ENCODE measurements around the gene C4orf50. TPM values are rescaled to one million over a fixed set of nuclear protein-coding genes. Genes with fewer than 3 reads are reported as not detected.

Gene C4orf50
- total and polyA plus RNA-seq, 2 of the 8 experiments (the other 6 are each of a cell fraction or from before 2014, with no cell fraction given): 0.08 to 0.22 TPM

DNA sequence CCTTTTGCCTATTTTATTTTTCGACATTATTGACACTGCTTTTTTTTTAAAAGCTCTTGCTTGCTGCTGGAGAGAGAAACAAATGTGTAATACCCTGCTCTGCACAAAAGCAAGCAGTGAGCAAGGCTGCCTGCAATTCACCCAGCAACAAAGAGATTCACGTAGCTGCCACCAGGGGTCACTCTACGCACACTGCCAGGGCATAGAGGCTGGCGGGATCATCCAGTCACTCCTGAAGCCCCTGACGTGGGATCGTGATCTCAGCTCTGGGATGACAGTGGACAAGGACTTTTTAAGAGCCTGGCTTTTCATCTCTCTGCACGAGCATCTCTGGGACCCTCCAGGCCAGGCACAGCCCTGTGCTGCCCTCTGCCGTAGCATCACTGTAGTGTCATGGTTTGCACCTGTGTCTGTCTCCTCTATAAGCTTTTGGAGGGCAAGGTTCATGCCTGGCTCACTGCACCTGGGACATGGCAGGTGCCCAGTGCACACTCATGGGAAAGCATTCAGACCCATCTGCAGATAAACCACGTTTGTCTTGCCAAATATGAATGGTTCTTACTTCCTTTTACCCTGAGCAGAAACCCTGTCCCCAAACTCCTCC is 19.8 kb downstream of the C4orf50 start:
- Histone ChIP-seq H3K79me1 (ENCODE audit: low read depth, low read length) (no peaks in the 10 kb centered on the region; the same call in 1 of the 2 replicates), H2BK120ac (replicated peaks; ENCODE audit: low read depth, low read length) (no peak overlapping the region), H3K4me3 (ENCODE audit: extremely low read depth in 1 of 4, insufficient read depth in 2 of 4, low read depth in 3 of 4, low read length in 4 of 4) (no peak overlapping the region), H3K18ac (ENCODE audit: extremely low read depth, low read length) (no peak overlapping the region), H2BK20ac (ENCODE audit: low read length) (no peak overlapping the region), H3K79me2 (ENCODE audit: control insufficient read depth in 1 of 2, insufficient read depth in 2 of 2, low read length in 2 of 2) (no peaks in the 10 kb centered on the region), H4K91ac (replicated peaks; ENCODE audit: insufficient read length, low read length) (no peak overlapping the region), H3K27ac (ENCODE audit: low read depth, low read length) (no peak overlapping the region), H4K8ac (ENCODE audit: extremely low read depth, insufficient read depth, low read length) (no peak overlapping the region), H3K27me3 (replicated peaks in 1 of 4; ENCODE audit: control insufficient read depth in 3 of 4, extremely low read depth in 1 of 4, insufficient read depth in 3 of 4, low read length in 3 of 4) (0 out of 7 replicates have a peak, but pooled peaks cover 0 to 1% (median 0%) of the 10 kb centered on the region in 4 experiments), H3K9ac (replicated peaks in 1 of 4; ENCODE audit: extremely low read depth in 1 of 4, low read depth in 3 of 4, low read length in 3 of 4) (no peak overlapping the region), H3K4me1 (replicated peaks in 1 of 4; ENCODE audit: control insufficient read depth in 3 of 4, insufficient read depth in 4 of 4, low read length in 3 of 4) (no peaks in the 10 kb centered on the region), H2BK15ac (ENCODE audit: low read length) (no peak overlapping the region), H3K36me3 (ENCODE audit: control insufficient read depth in 2 of 4, insufficient read depth in 4 of 4, low read length in 3 of 4) (no peaks in the 10 kb centered on the region), H4K5ac (ENCODE audit: insufficient read length, low read depth, low read length) (no peak overlapping the region), H3K9me3 (ENCODE audit: insufficient read depth in 2 of 2, low read depth in 1 of 2, low read length in 1 of 2) (no peaks in the 10 kb centered on the region), H3K23ac (ENCODE audit: insufficient read length) (no peak overlapping the region), H3K4me2 (ENCODE audit: insufficient read depth in 1 of 2, low read depth in 2 of 2, low read length in 2 of 2) (peak overlapping the region in 1 of 2 experiments; percentile 24; a peak in 1 of 4 replicates), H3K56ac (replicated peaks; ENCODE audit: insufficient read length, low read depth, low read length) (no peak overlapping the region), H3K14ac (ENCODE audit: insufficient read length) (no peak overlapping the region), H2AK5ac (ENCODE audit: low read depth, low read length) (no peak overlapping the region), H4K20me1 (replicated peaks in 1 of 2; ENCODE audit: control insufficient read depth in 1 of 2, insufficient read depth in 2 of 2, low read length in 2 of 2) (no peaks in the 10 kb centered on the region), H2BK5ac (ENCODE audit: low read depth, low read length) (no peak overlapping the region), H3K23me2 (ENCODE audit: low read depth, low read length) (peaks cover 3% of the 10 kb centered on the region; the same call in 1 of the 2 replicates), H2AFZ (ENCODE audit: low read length) (no peak overlapping the region), H3K4ac (replicated peaks; ENCODE audit: insufficient read length, low read depth, low read length) (no peak overlapping the region), H2BK12ac (ENCODE audit: low read depth, low read length) (no peak overlapping the region)
- CTCF ChIA-PET (ENCODE audit: partially characterized antibody): interaction anchor here (0.6 to 5.2 kb wide), 81 partner anchors 8 to 1367 kb away, joined by 3 to 111 read pairs (median 4); partner anchors contain the start of gene C4orf50
- POLR2A ChIA-PET (ENCODE audit: partially characterized antibody): interaction anchor here (1.2 kb wide), 1 partner anchor 90 kb away, joined by 4 read pairs; no protein-coding TSS in a partner anchor
- FAIRE-seq: peak; percentile 93
- DNase-seq (ENCODE audit: low read depth in 1 of 2, low spot score in 2 of 2): peak; percentile 38 to 79
- WGBS, 2 experiments (ENCODE audit: extremely low coverage in 1 of 2, insufficient coverage in 1 of 2, insufficient read length in 1 of 2, insufficient replicate concordance in 2 of 2, low coverage in 1 of 2, low lambda C conversion rate in 2 of 2, missing lambda C conversion rate in 1 of 2): 15% methylated on average over 9 of the region's 9 CpGs; no CpG with 5 or more reads in 1 of the 2 experiments
- TF ChIP-seq NANOG (IDR thresholded peaks at IDR 0.05; ENCODE audit: insufficient read depth, low read depth, low read length, poor library complexity, severe bottlenecking): no peak
- peak; percentile 63; the same call in 1 of the 2 replicates for TF ChIP-seq CREB1 (IDR thresholded peaks at IDR 0.05)
- peak; percentile 87 for TF ChIP-seq TEAD4 (IDR thresholded peaks at IDR 0.05; ENCODE audit: low read depth, low read length)
- no peak for TF ChIP-seq SRF (IDR thresholded peaks at IDR 0.05; ENCODE audit: low read depth, low read length)
- TF ChIP-seq, protein P1, sequence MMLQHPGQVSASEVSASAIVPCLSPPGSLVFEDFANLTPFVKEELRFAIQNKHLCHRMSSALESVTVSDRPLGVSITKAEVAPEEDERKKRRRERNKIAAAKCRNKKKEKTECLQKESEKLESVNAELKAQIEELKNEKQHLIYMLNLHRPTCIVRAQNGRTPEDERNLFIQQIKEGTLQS (IDR thresholded peaks at IDR 0.05; ENCODE audit: insufficient read depth, low read depth, low read length): no peak
- peak; percentile 98 to 99 for TF ChIP-seq RAD21 (IDR thresholded peaks at IDR 0.05 in 1 of 2, conservative IDR thresholded peaks at IDR 0.05 in 1 of 2; ENCODE audit: low read depth in 2 of 2, low read length in 2 of 2)
- TF ChIP-seq, protein P2, sequence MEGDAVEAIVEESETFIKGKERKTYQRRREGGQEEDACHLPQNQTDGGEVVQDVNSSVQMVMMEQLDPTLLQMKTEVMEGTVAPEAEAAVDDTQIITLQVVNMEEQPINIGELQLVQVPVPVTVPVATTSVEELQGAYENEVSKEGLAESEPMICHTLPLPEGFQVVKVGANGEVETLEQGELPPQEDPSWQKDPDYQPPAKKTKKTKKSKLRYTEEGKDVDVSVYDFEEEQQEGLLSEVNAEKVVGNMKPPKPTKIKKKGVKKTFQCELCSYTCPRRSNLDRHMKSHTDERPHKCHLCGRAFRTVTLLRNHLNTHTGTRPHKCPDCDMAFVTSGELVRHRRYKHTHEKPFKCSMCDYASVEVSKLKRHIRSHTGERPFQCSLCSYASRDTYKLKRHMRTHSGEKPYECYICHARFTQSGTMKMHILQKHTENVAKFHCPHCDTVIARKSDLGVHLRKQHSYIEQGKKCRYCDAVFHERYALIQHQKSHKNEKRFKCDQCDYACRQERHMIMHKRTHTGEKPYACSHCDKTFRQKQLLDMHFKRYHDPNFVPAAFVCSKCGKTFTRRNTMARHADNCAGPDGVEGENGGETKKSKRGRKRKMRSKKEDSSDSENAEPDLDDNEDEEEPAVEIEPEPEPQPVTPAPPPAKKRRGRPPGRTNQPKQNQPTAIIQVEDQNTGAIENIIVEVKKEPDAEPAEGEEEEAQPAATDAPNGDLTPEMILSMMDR (IDR thresholded peaks at IDR 0.05; ENCODE audit: control extremely low read depth in 1 of 3, insufficient read depth in 1 of 3, low read depth in 1 of 3, low read length in 3 of 3): peak in 2 of 3 experiments; percentile 93 to 97; a peak in 3 of 4 replicates
- TF ChIP-seq RFX5 (IDR thresholded peaks at IDR 0.05; ENCODE audit: borderline replicate concordance, low read depth, low read length): peak; percentile 81

All from H1 (cell line).